Measurements from ENCODE around the gene NTF4. TPM values are rescaled to one million over a fixed set of nuclear protein-coding genes. Genes with fewer than 3 reads are reported as not detected.

NTF4 gene
- total and polyA plus RNA-seq, 2 of the 13 experiments (the other 11 are each of a cell fraction or from before 2014, with no cell fraction given) = not detected

DNA sequence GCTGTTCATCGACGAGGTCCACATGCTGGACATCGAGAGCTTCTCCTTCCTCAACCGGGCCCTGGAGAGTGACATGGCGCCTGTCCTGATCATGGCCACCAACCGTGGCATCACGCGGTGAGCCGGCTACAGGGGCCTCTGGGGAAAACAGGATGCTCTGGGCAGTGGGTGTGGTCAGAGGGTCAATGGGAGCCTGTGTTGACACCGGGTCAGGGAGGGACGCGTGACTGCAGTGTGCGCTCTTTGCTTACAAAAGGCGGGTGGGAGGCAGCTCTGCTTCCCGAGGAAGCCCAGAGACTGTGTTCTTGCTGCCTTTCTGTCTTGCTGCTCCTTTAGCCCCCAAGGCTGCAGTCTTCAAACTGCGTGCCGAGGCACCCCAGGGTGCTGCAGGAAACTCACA is 53.4 kb downstream of the NTF4 start (continued):
- TF ChIP-seq ZHX2 (IDR thresholded peaks at IDR 0.05; ENCODE audit: low read depth) (no peak), ZHX2 (CRISPR knock-in tag; IDR thresholded peaks at IDR 0.05; ENCODE audit: borderline replicate concordance) (no peak), NCOA2 (CRISPR knock-in tag; IDR thresholded peaks at IDR 0.05) (no peak), ZFYVE20 (CRISPR knock-in tag; IDR thresholded peaks at IDR 0.05; ENCODE audit: borderline replicate concordance, low read depth) (no peak), KLF11 (CRISPR knock-in tag; IDR thresholded peaks at IDR 0.05) (no peak), CAMTA2 (CRISPR knock-in tag; IDR thresholded peaks at IDR 0.05; ENCODE audit: borderline replicate concordance) (no peak), NFKB2 (CRISPR knock-in tag; IDR thresholded peaks at IDR 0.05; ENCODE audit: borderline replicate concordance) (no peak), ZMYM3 (CRISPR knock-in tag; IDR thresholded peaks at IDR 0.05) (no peak), TEF (CRISPR knock-in tag; IDR thresholded peaks at IDR 0.05) (no peak), SKI (IDR thresholded peaks at IDR 0.05; ENCODE audit: partially characterized antibody) (no peak), IRF2 (CRISPR knock-in tag; IDR thresholded peaks at IDR 0.05) (no peak)

Small RNA genes lying within 50 kb of the gene (small RNA-seq; reads per million reads assigned to genes)
- gene RN7SL708P (ENCODE audit: insufficient read depth in 2 of 3, insufficient read length in 3 of 3, low read depth in 2 of 3, low replicate concordance in 1 of 3) = 0 reads per million in 3 experiments

Other genes starting within 250 kb of the NTF4 start
- gene HSD17B14, start 228.3 kb downstream of the NTF4 start, total RNA-seq (2016; rRNA removed; fragmentation: Illumina TruSeq; extraction: Trizol) = 0.53 and 0.58 TPM in 2 replicates
- 1.2 and 1.8 TPM in 2 replicates for gene HSD17B14, start 228.3 kb downstream of the NTF4 start, polyA plus RNA-seq (2011; rRNA removed)
- 4.3 and 6.0 TPM in 2 replicates for gene PLEKHA4, start 196.2 kb downstream of the NTF4 start, total RNA-seq (2016; rRNA removed; fragmentation: Illumina TruSeq; extraction: Trizol)
- 4.8 and 6.0 TPM in 2 replicates for gene PLEKHA4, start 196.2 kb downstream of the NTF4 start, polyA plus RNA-seq (2011; rRNA removed)
- gene PPP1R15A, start 192.4 kb downstream of the NTF4 start, total RNA-seq (2016; rRNA removed; fragmentation: Illumina TruSeq; extraction: Trizol) = 7.8 and 18.5 TPM in 2 replicates
- gene PPP1R15A, start 192.4 kb downstream of the NTF4 start, polyA plus RNA-seq (2011; rRNA removed) = 15.2 and 15.6 TPM in 2 replicates
- not detected in 2 replicates for gene TULP2, start 166.1 kb downstream of the NTF4 start, total RNA-seq (2016; rRNA removed; fragmentation: Illumina TruSeq; extraction: Trizol)
- gene TULP2, start 166.1 kb downstream of the NTF4 start, polyA plus RNA-seq (2011; rRNA removed) = 0.04 and 0.08 TPM in 2 replicates
- 34.3 and 82.3 TPM in 2 replicates for gene NUCB1, start 164.5 kb downstream of the NTF4 start, total RNA-seq (2016; rRNA removed; fragmentation: Illumina TruSeq; extraction: Trizol)
- 106 and 144 TPM in 2 replicates for gene NUCB1, start 164.5 kb downstream of the NTF4 start, polyA plus RNA-seq (2011; rRNA removed)
- gene DHDH, start 131.1 kb downstream of the NTF4 start, total RNA-seq (2016; rRNA removed; fragmentation: Illumina TruSeq; extraction: Trizol) = 0.13 and 0.29 TPM in 2 replicates
- gene DHDH, start 131.1 kb downstream of the NTF4 start, polyA plus RNA-seq (2011; rRNA removed) = 0.91 and 1.9 TPM in 2 replicates
- gene BAX, start 109.9 kb downstream of the NTF4 start, total RNA-seq (2016; rRNA removed; fragmentation: Illumina TruSeq; extraction: Trizol) = 167 and 176 TPM in 2 replicates
- 139 and 164 TPM in 2 replicates for gene BAX, start 109.9 kb downstream of the NTF4 start, polyA plus RNA-seq (2011; rRNA removed)
- 3,909 and 8,800 TPM in 2 replicates for gene FTL, start 99.5 kb downstream of the NTF4 start, total RNA-seq (2016; rRNA removed; fragmentation: Illumina TruSeq; extraction: Trizol)
- 2,513 and 2,721 TPM in 2 replicates for gene FTL, start 99.5 kb downstream of the NTF4 start, polyA plus RNA-seq (2011; rRNA removed)
- 16.4 and 18.4 TPM in 2 replicates for gene GYS1, start 71.5 kb downstream of the NTF4 start, total RNA-seq (2016; rRNA removed; fragmentation: Illumina TruSeq; extraction: Trizol)
- 34.3 and 42.1 TPM in 2 replicates for gene GYS1, start 71.5 kb downstream of the NTF4 start, polyA plus RNA-seq (2011; rRNA removed)
- gene RUVBL2, start 70.9 kb downstream of the NTF4 start, total RNA-seq (2016; rRNA removed; fragmentation: Illumina TruSeq; extraction: Trizol) = 108 and 122 TPM in 2 replicates
- gene RUVBL2, start 70.9 kb downstream of the NTF4 start, polyA plus RNA-seq (2011; rRNA removed) = 109 and 120 TPM in 2 replicates
- gene LHB, start 47.7 kb downstream of the NTF4 start, total RNA-seq (2016; rRNA removed; fragmentation: Illumina TruSeq; extraction: Trizol) = not detected in 2 replicates
- gene LHB, start 47.7 kb downstream of the NTF4 start, polyA plus RNA-seq (2011; rRNA removed) = 0.82 TPM in 1 of 2 replicates, not detected in the other
- gene CGB3, start 40.5 kb downstream of the NTF4 start, total RNA-seq (2016; rRNA removed; fragmentation: Illumina TruSeq; extraction: Trizol) = not detected in 2 replicates
- gene CGB3, start 40.5 kb downstream of the NTF4 start, polyA plus RNA-seq (2011; rRNA removed) = not detected in 2 replicates
- not detected in 2 replicates for gene CGB2, start 32.9 kb downstream of the NTF4 start, total RNA-seq (2016; rRNA removed; fragmentation: Illumina TruSeq; extraction: Trizol)
- not detected in 2 replicates for gene CGB2, start 32.9 kb downstream of the NTF4 start, polyA plus RNA-seq (2011; rRNA removed)
- not detected in 2 replicates for gene CGB1, start 27.9 kb downstream of the NTF4 start, total RNA-seq (2016; rRNA removed; fragmentation: Illumina TruSeq; extraction: Trizol)
- gene CGB1, start 27.9 kb downstream of the NTF4 start, polyA plus RNA-seq (2011; rRNA removed) = not detected in 2 replicates
- not detected in 2 replicates for gene CGB5, start 21.0 kb downstream of the NTF4 start, total RNA-seq (2016; rRNA removed; fragmentation: Illumina TruSeq; extraction: Trizol)
- gene CGB5, start 21.0 kb downstream of the NTF4 start, polyA plus RNA-seq (2011; rRNA removed) = not detected in 2 replicates
- gene CGB8, start 15.7 kb downstream of the NTF4 start, total RNA-seq (2016; rRNA removed; fragmentation: Illumina TruSeq; extraction: Trizol) = not detected in 2 replicates
- not detected in 2 replicates for gene CGB8, start 15.7 kb downstream of the NTF4 start, polyA plus RNA-seq (2011; rRNA removed)
- gene CGB7, start 7.1 kb downstream of the NTF4 start, total RNA-seq (2016; rRNA removed; fragmentation: Illumina TruSeq; extraction: Trizol) = not detected in 2 replicates
- 0.07 and 0.08 TPM in 2 replicates for gene CGB7, start 7.1 kb downstream of the NTF4 start, polyA plus RNA-seq (2011; rRNA removed)
- not detected in 2 replicates for gene KCNA7, start 7.9 kb upstream of the NTF4 start, total RNA-seq (2016; rRNA removed; fragmentation: Illumina TruSeq; extraction: Trizol)
- gene KCNA7, start 7.9 kb upstream of the NTF4 start, polyA plus RNA-seq (2011; rRNA removed) = not detected in 2 replicates
- gene SNRNP70, start 20.6 kb upstream of the NTF4 start, total RNA-seq (2016; rRNA removed; fragmentation: Illumina TruSeq; extraction: Trizol) = 85.9 and 150 TPM in 2 replicates
- 210 and 272 TPM in 2 replicates for gene SNRNP70, start 20.6 kb upstream of the NTF4 start, polyA plus RNA-seq (2011; rRNA removed)
- 3.5 and 5.3 TPM in 2 replicates for gene LIN7B, start 49.6 kb upstream of the NTF4 start, total RNA-seq (2016; rRNA removed; fragmentation: Illumina TruSeq; extraction: Trizol)
- gene LIN7B, start 49.6 kb upstream of the NTF4 start, polyA plus RNA-seq (2011; rRNA removed) = 7.6 and 8.6 TPM in 2 replicates
- gene C19orf73, start 54.3 kb upstream of the NTF4 start, total RNA-seq (2016; rRNA removed; fragmentation: Illumina TruSeq; extraction: Trizol) = 0.80 and 1.4 TPM in 2 replicates
- 1.5 and 3.0 TPM in 2 replicates for gene C19orf73, start 54.3 kb upstream of the NTF4 start, polyA plus RNA-seq (2011; rRNA removed)
- 6.3 and 8.6 TPM in 2 replicates for gene PPFIA3, start 54.7 kb upstream of the NTF4 start, total RNA-seq (2016; rRNA removed; fragmentation: Illumina TruSeq; extraction: Trizol)
- gene PPFIA3, start 54.7 kb upstream of the NTF4 start, polyA plus RNA-seq (2011; rRNA removed) = 6.7 and 8.9 TPM in 2 replicates
- gene HRC, start 90.6 kb upstream of the NTF4 start, total RNA-seq (2016; rRNA removed; fragmentation: Illumina TruSeq; extraction: Trizol) = 1.5 and 3.6 TPM in 2 replicates
- gene HRC, start 90.6 kb upstream of the NTF4 start, polyA plus RNA-seq (2011; rRNA removed) = 15.4 and 26.4 TPM in 2 replicates
- gene TRPM4, start 93.0 kb upstream of the NTF4 start, total RNA-seq (2016; rRNA removed; fragmentation: Illumina TruSeq; extraction: Trizol) = 1.7 and 1.9 TPM in 2 replicates
- gene TRPM4, start 93.0 kb upstream of the NTF4 start, polyA plus RNA-seq (2011; rRNA removed) = 4.3 and 6.3 TPM in 2 replicates

Measured in HepG2 (cell line).